ENCODE data around the gene ZNF473. TPM values are rescaled to one million over a fixed set of nuclear protein-coding genes. Genes with fewer than 3 reads are reported as not detected.

ZNF473 gene
- total and polyA plus RNA-seq, 2 experiments from 2014 or later: 3.3 to 18.9 TPM

DNA sequence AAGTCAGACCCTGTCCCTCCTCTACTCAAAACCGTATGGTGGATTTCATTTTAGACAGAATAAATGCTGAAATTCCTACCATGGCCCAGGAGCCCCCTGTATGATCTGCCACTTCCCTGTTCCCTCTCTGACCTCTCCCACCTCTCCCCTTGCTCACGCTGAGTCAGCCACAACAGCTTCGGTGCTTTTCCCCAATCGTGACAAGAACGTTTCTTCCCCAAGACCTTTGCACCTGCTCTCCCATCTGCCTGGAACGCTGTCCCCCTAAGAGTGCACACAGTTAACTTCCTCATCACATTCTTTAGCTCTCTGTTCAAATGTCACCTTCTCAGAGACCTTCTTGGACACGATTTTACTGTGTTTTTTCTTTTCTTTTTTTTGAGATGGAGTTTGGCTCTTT, 3.0 kb upstream of the ZNF473 start (continued):
- TF ChIP-seq, protein P1, sequence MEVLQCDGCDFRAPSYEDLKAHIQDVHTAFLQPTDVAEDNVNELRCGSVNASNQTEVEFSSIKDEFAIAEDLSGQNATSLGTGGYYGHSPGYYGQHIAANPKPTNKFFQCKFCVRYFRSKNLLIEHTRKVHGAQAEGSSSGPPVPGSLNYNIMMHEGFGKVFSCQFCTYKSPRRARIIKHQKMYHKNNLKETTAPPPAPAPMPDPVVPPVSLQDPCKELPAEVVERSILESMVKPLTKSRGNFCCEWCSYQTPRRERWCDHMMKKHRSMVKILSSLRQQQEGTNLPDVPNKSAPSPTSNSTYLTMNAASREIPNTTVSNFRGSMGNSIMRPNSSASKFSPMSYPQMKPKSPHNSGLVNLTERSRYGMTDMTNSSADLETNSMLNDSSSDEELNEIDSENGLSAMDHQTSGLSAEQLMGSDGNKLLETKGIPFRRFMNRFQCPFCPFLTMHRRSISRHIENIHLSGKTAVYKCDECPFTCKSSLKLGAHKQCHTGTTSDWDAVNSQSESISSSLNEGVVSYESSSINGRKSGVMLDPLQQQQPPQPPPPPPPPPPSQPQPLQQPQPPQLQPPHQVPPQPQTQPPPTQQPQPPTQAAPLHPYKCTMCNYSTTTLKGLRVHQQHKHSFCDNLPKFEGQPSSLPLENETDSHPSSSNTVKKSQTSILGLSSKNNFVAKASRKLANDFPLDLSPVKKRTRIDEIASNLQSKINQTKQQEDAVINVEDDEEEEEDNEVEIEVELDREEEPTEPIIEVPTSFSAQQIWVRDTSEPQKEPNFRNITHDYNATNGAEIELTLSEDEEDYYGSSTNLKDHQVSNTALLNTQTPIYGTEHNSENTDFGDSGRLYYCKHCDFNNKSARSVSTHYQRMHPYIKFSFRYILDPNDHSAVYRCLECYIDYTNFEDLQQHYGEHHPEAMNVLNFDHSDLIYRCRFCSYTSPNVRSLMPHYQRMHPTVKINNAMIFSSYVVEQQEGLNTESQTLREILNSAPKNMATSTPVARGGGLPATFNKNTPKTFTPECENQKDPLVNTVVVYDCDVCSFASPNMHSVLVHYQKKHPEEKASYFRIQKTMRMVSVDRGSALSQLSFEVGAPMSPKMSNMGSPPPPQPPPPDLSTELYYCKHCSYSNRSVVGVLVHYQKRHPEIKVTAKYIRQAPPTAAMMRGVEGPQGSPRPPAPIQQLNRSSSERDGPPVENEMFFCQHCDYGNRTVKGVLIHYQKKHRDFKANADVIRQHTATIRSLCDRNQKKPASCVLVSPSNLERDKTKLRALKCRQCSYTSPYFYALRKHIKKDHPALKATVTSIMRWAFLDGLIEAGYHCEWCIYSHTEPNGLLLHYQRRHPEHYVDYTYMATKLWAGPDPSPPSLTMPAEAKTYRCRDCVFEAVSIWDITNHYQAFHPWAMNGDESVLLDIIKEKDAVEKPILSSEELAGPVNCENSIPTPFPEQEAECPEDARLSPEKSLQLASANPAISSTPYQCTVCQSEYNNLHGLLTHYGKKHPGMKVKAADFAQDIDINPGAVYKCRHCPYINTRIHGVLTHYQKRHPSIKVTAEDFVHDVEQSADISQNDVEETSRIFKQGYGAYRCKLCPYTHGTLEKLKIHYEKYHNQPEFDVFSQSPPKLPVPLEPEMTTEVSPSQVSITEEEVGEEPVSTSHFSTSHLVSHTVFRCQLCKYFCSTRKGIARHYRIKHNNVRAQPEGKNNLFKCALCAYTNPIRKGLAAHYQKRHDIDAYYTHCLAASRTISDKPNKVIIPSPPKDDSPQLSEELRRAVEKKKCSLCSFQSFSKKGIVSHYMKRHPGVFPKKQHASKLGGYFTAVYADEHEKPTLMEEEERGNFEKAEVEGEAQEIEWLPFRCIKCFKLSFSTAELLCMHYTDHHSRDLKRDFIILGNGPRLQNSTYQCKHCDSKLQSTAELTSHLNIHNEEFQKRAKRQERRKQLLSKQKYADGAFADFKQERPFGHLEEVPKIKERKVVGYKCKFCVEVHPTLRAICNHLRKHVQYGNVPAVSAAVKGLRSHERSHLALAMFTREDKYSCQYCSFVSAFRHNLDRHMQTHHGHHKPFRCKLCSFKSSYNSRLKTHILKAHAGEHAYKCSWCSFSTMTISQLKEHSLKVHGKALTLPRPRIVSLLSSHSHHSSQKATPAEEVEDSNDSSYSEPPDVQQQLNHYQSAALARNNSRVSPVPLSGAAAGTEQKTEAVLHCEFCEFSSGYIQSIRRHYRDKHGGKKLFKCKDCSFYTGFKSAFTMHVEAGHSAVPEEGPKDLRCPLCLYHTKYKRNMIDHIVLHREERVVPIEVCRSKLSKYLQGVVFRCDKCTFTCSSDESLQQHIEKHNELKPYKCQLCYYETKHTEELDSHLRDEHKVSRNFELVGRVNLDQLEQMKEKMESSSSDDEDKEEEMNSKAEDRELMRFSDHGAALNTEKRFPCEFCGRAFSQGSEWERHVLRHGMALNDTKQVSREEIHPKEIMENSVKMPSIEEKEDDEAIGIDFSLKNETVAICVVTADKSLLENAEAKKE (CRISPR knock-in tag; IDR thresholded peaks at IDR 0.05): no peak
- TF ChIP-seq NANOG (IDR thresholded peaks at IDR 0.05; ENCODE audit: borderline replicate concordance) (no peak), JUNB (IDR thresholded peaks at IDR 0.05; ENCODE audit: unreplicated experiment) (no peak), ZNF331 (CRISPR knock-in tag; IDR thresholded peaks at IDR 0.05; ENCODE audit: low read depth) (no peak), POLR2AphosphoS5 (IDR thresholded peaks at IDR 0.05; ENCODE audit: low read depth) (no peak), ZNF114 (CRISPR knock-in tag; IDR thresholded peaks at IDR 0.05) (no peak)
- TF ChIP-seq, protein P2, sequence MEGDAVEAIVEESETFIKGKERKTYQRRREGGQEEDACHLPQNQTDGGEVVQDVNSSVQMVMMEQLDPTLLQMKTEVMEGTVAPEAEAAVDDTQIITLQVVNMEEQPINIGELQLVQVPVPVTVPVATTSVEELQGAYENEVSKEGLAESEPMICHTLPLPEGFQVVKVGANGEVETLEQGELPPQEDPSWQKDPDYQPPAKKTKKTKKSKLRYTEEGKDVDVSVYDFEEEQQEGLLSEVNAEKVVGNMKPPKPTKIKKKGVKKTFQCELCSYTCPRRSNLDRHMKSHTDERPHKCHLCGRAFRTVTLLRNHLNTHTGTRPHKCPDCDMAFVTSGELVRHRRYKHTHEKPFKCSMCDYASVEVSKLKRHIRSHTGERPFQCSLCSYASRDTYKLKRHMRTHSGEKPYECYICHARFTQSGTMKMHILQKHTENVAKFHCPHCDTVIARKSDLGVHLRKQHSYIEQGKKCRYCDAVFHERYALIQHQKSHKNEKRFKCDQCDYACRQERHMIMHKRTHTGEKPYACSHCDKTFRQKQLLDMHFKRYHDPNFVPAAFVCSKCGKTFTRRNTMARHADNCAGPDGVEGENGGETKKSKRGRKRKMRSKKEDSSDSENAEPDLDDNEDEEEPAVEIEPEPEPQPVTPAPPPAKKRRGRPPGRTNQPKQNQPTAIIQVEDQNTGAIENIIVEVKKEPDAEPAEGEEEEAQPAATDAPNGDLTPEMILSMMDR (conservative IDR thresholded peaks at IDR 0.05; ENCODE audit: low read depth in 2 of 2): no peak
- TF ChIP-seq, protein P3, sequence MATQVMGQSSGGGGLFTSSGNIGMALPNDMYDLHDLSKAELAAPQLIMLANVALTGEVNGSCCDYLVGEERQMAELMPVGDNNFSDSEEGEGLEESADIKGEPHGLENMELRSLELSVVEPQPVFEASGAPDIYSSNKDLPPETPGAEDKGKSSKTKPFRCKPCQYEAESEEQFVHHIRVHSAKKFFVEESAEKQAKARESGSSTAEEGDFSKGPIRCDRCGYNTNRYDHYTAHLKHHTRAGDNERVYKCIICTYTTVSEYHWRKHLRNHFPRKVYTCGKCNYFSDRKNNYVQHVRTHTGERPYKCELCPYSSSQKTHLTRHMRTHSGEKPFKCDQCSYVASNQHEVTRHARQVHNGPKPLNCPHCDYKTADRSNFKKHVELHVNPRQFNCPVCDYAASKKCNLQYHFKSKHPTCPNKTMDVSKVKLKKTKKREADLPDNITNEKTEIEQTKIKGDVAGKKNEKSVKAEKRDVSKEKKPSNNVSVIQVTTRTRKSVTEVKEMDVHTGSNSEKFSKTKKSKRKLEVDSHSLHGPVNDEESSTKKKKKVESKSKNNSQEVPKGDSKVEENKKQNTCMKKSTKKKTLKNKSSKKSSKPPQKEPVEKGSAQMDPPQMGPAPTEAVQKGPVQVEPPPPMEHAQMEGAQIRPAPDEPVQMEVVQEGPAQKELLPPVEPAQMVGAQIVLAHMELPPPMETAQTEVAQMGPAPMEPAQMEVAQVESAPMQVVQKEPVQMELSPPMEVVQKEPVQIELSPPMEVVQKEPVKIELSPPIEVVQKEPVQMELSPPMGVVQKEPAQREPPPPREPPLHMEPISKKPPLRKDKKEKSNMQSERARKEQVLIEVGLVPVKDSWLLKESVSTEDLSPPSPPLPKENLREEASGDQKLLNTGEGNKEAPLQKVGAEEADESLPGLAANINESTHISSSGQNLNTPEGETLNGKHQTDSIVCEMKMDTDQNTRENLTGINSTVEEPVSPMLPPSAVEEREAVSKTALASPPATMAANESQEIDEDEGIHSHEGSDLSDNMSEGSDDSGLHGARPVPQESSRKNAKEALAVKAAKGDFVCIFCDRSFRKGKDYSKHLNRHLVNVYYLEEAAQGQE (IDR thresholded peaks at IDR 0.05; ENCODE audit: unreplicated experiment): no peak
